Endothelial cell of umbilical vein (primary cell): ENCODE results near the gene HAUS7. TPM values are rescaled to one million over a fixed set of nuclear protein-coding genes. Genes with fewer than 3 reads are reported as not detected.

ENCODE experiments used
- BruUV-seq: library from RNA; stranded (reverse); fragments of 400-500 nt; replicated peaks from 2 replicates; lab custom pipeline; 2021; lab: Mats Ljungman, UMichigan
- CTCF ChIA-PET: fragments of 300-600, 350-600 bp; sonication (Branson Sonifier 250); formaldehyde crosslinking; loops from one replicate; lab custom pipeline; 2021; ENCODE audit warnings: antibody characterized with exemption, inconsistent platforms; lab: Charles Lee
- POLR2A ChIA-PET: fragments of 300-600, 350-600 bp; sonication (Branson Sonifier 250); formaldehyde crosslinking; loops from one replicate; lab custom pipeline; 2021; ENCODE audit warnings: antibody characterized with exemption, inconsistent platforms; lab: Charles Lee
- DNase-seq: peaks from one replicate; pipeline ENCODE4 v3.0.0-alpha.2; 2011; ENCODE audit warnings: low read depth, low spot score
- FAIRE-seq: peaks from 2 replicates; lab custom pipeline; 2011; peaks lifted over from hg19 to GRCh38; lab: Jason Lieb, UNC
- H2AFZ ChIP-seq: 2 replicates; pipeline ENCODE4 v1.6.0; 2012; ENCODE audit warnings: low read depth, low read length, control low read depth, inconsistent platforms
- H3K27ac ChIP-seq: 2 replicates; pipeline ENCODE4 v1.5.1; 2011; ENCODE audit warnings: low read depth, mild to moderate bottlenecking, control low read depth, low read length, moderate library complexity; ENCODE audit not compliant: insufficient read depth
- H3K27me3 ChIP-seq, 2 experiments: 2 replicates each; pipeline versions ENCODE4 v1.6.0 to v1.6.1; 2011; ENCODE audit warnings: low read length in 2 of 2, mixed read lengths in 1 of 2; ENCODE audit not compliant: control insufficient read depth in 2 of 2, insufficient read depth in 2 of 2
- H3K36me3 ChIP-seq, 2 experiments: 2 replicates in 1 of 2; 3 replicates in 1 of 2; pipeline ENCODE4 v1.5.1; 2011; ENCODE audit warnings: low read length in 2 of 2, mild to moderate bottlenecking in 1 of 2, moderate library complexity in 1 of 2; ENCODE audit not compliant: control insufficient read depth in 2 of 2, insufficient read depth in 2 of 2; ENCODE audit errors: extremely low read depth in 1 of 2
- H3K4me1 ChIP-seq: 3 replicates; pipeline ENCODE4 v1.5.1; 2011; ENCODE audit warnings: mild to moderate bottlenecking, low read length; ENCODE audit not compliant: control insufficient read depth, insufficient read depth; ENCODE audit errors: extremely low read depth
- H3K4me2 ChIP-seq: 2 replicates; pipeline ENCODE4 v1.6.1; 2011; ENCODE audit warnings: low read length, control low read depth, mixed read lengths; ENCODE audit not compliant: insufficient read depth
- H3K4me3 ChIP-seq, 3 experiments: fragments of 200-600 bp in 1 of 3; sonication (generic), shearing (Covaris generic) in 1 of 3; replicated peaks in 1 of 3; 2 replicates each; pipeline ENCODE4 v1.5.1; 2011 to 2016; ENCODE audit warnings: control low read depth in 3 of 3, low read length in 3 of 3, mild to moderate bottlenecking in 2 of 3, inconsistent platforms in 1 of 3, low read depth in 1 of 3, moderate library complexity in 1 of 3; ENCODE audit not compliant: insufficient read depth in 1 of 3
- H3K79me2 ChIP-seq: 2 replicates; pipeline ENCODE4 v1.6.0; 2012; ENCODE audit warnings: low read length, inconsistent platforms; ENCODE audit not compliant: control insufficient read depth, insufficient read depth
- H3K9ac ChIP-seq: replicated peaks from 2 replicates; pipeline ENCODE3; 2011; ENCODE audit warnings: low read length, control low read depth; ENCODE audit not compliant: insufficient read depth; ENCODE audit errors: extremely low read depth
- H3K9me1 ChIP-seq: replicated peaks from 3 replicates; pipeline ENCODE4 v1.6.0; 2011; ENCODE audit warnings: mild to moderate bottlenecking, low read length; ENCODE audit not compliant: control insufficient read depth, insufficient read depth; ENCODE audit errors: extremely low read depth
- H3K9me3 ChIP-seq: replicated peaks from 2 replicates; pipeline ENCODE4 v1.5.1; 2012; ENCODE audit warnings: low read length, inconsistent platforms; ENCODE audit not compliant: control insufficient read depth, insufficient read depth
- H4K20me1 ChIP-seq: replicated peaks from 2 replicates; pipeline ENCODE3; 2011; ENCODE audit warnings: mild to moderate bottlenecking, low read length; ENCODE audit not compliant: control insufficient read depth, insufficient read depth; ENCODE audit errors: extremely low read depth
- CTCF ChIP-seq, 2 donors: IDR thresholded peaks; 1 replicate in 1 of 2; 2 replicates in 1 of 2; pipeline ENCODE4 v1.5.1; 2011; ENCODE audit warnings: low read length in 2 of 2, mild to moderate bottlenecking in 2 of 2, moderate library complexity in 2 of 2, control low read depth in 1 of 2, inconsistent platforms in 1 of 2, low read depth in 1 of 2; ENCODE audit not compliant: insufficient read depth in 1 of 2; ENCODE audit errors: extremely low read depth in 1 of 2
- EZH2 ChIP-seq: IDR thresholded peaks from 2 replicates; pipeline ENCODE4 v1.6.1; 2012; ENCODE audit warnings: borderline replicate concordance, low read depth, mild to moderate bottlenecking, moderate library complexity, low read length, inconsistent platforms; ENCODE audit not compliant: severe bottlenecking
- FOS ChIP-seq: IDR thresholded peaks from 2 replicates; pipeline ENCODE4 v1.6.1; 2011; ENCODE audit warnings: mild to moderate bottlenecking, low read length, moderate library complexity, borderline replicate concordance; ENCODE audit not compliant: insufficient read depth
- GATA2 ChIP-seq: IDR thresholded peaks from 2 replicates; pipeline ENCODE4 v1.7.0; 2011; ENCODE audit warnings: low read depth, mild to moderate bottlenecking, moderate library complexity, mixed read lengths, low read length; ENCODE audit not compliant: insufficient read length, insufficient read depth
- JUN ChIP-seq: IDR thresholded peaks from 2 replicates; pipeline ENCODE4 v1.6.1; 2011; ENCODE audit warnings: borderline replicate concordance, low read depth; ENCODE audit not compliant: insufficient read length, insufficient read depth
- MAX ChIP-seq: IDR thresholded peaks from 2 replicates; pipeline ENCODE4 v1.6.1; 2011; ENCODE audit not compliant: insufficient read depth, insufficient read length
- MYC ChIP-seq: IDR thresholded peaks from one replicate; pipeline ENCODE4 v1.6.1; 2011; ENCODE audit warnings: mild to moderate bottlenecking, low read depth, low read length
- POLR2A ChIP-seq: IDR thresholded peaks from 2 replicates; pipeline ENCODE4 v1.6.1; 2012; ENCODE audit warnings: low read depth, mild to moderate bottlenecking, control low read depth, low read length
- POLR2AphosphoS5 ChIP-seq: IDR thresholded peaks from 2 replicates; pipeline ENCODE4 v1.6.1; 2012; ENCODE audit warnings: low read depth, mild to moderate bottlenecking, control low read depth, low read length, moderate library complexity; ENCODE audit not compliant: insufficient read depth
- dilution Hi-C: fragments of 300-500 bp; cut with MboI; formaldehyde crosslinking; loops from one replicate; pipeline ENCODE4 v1.15.0; 2019; ENCODE audit warnings: low sequenced_read_pairs; ENCODE audit not compliant: extremely low pct_ligation_motif_present
- intact Hi-C: fragments of 100-400 bp; cut with micrococcal nuclease; formaldehyde crosslinking; loops from one replicate; pipeline ENCODE4 v1.10.0; 2022
- polyA plus RNA-seq, 4 experiments: library from polyadenylated mRNA; depleted of rRNA in 3 of 4; stranded (reverse) in 3 of 4; unstranded in 1 of 4; fragments of >200 nt; gene quantifications; 2 replicates each; pipeline versions ENCODE4 v1.2.1 to v1.2.3, GENCODE V29; 2011 to 2012; ENCODE audit warnings: missing spikeins in 1 of 4
- total RNA-seq: library from RNA; stranded (reverse); gene quantifications from 2 replicates; pipeline ENCODE4 v1.2.3, GENCODE V29; 2021

Gene HAUS7
- total and polyA plus RNA-seq, 2 donors (not counting 3 experiments of a cell fraction or from before 2014, with no cell fraction given) = 31.0 to 46.4 TPM

GRCh38 chrX:153408221-153408721 is 62.1 kb downstream of the HAUS7 start:
- H4K20me1 ChIP-seq = no peaks in the 10 kb centered on the region
- ChIA-PET POLR2A (no interaction called here), CTCF (no interaction called here)
- no peak overlapping the region for H3K27ac ChIP-seq
- H3K36me3 ChIP-seq = no peaks in the 10 kb centered on the region
- H3K27me3 ChIP-seq = no peaks in the 10 kb centered on the region
- H3K9me1 ChIP-seq = no peaks in the 10 kb centered on the region
- FAIRE-seq (no peak), DNase-seq (no peak)
- no peaks in the 10 kb centered on the region for H3K79me2 ChIP-seq
- no TSS peak for BruUV-seq
- dilution Hi-C loops = no loop called here
- no peak overlapping the region for H3K9ac ChIP-seq
- H3K4me3 ChIP-seq = no peak overlapping the region
- H3K9me3 ChIP-seq = no peaks in the 10 kb centered on the region
- no peak overlapping the region for H3K4me2 ChIP-seq
- H2AFZ ChIP-seq = no peak overlapping the region
- intact Hi-C loops = no loop called here
- no peak for TF ChIP-seq JUN
- no peak for TF ChIP-seq EZH2
- no peak for TF ChIP-seq MYC
- no peak for TF ChIP-seq GATA2
- no peak for TF ChIP-seq POLR2A
- H3K4me1 ChIP-seq = peaks cover 6% of the 10 kb centered on the region

- dilution Hi-C loops = no loop called here
Measured at GRCh38 chrX:153407736-153408135, 62.6 kb downstream of the HAUS7 start.

More at GRCh38 chrX:153407736-153408135, 62.6 kb downstream of the HAUS7 start:
- Histone ChIP-seq H3K9me3 (no peaks in the 10 kb centered on the region), H2AFZ (no peak overlapping the region), H3K36me3 (no peaks in the 10 kb centered on the region), H3K4me1 (peaks cover 6% of the 10 kb centered on the region), H3K9me1 (no peaks in the 10 kb centered on the region), H3K27me3 (no peaks in the 10 kb centered on the region), H3K79me2 (no peaks in the 10 kb centered on the region), H3K4me3 (no peak overlapping the region), H4K20me1 (no peaks in the 10 kb centered on the region), H3K27ac (no peak overlapping the region), H3K4me2 (no peak overlapping the region), H3K9ac (no peak overlapping the region)
- intact Hi-C loops = no loop called here
- FAIRE-seq = no peak
- TF ChIP-seq POLR2AphosphoS5 (no peak), CTCF (IDR thresholded peaks at IDR 0.05; ENCODE audit: extremely low read depth in 1 of 2, insufficient read depth in 1 of 2, low read depth in 1 of 2, low read length in 2 of 2) (no peak), EZH2 (no peak), GATA2 (no peak), MYC (no peak), FOS (no peak), POLR2A (no peak), MAX (no peak), JUN (no peak)
- no TSS peak for BruUV-seq
- no peak for DNase-seq
- ChIA-PET CTCF (interaction anchor here (1.2 kb wide), 1 partner anchor 10 kb away, joined by 3 read pairs; no protein-coding TSS in a partner anchor), POLR2A (no interaction called here)
